Raji (cell line): ENCODE measurements around the gene ELAVL1.

Source experiments
- POLR2A ChIP-seq: IDR thresholded peaks from 2 replicates; pipeline ENCODE4 v1.6.1; 2011; ENCODE audit warnings: low read depth, low read length, control low read depth; ENCODE audit not compliant: insufficient read depth

ELAVL1 gene

GRCh38 chr19:7980635-7981121 lies 24.8 kb downstream of the ELAVL1 start:
- TF ChIP-seq POLR2A, result no peak

DNA sequence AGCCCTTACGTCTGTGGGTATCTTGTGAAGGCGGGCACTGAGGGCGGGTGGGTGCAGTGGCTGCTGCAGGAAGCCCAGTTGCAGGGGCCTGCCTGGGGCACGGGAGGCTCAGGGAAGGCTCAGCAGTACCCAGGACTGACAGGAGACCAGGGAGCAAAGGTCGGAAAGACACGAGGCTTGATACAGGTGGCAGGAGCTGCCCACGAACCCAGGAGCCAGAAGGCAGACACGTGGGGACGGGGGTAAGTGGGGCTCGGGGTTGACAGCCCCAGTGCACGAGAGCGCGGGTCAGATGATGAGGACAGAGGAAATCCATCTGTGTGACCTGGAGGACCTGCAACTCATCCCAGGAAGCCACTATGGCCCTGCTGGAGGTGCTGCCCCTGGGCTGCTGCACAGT lies 25.3 kb downstream of the ELAVL1 start:
- no peak for TF ChIP-seq POLR2A

DNA sequence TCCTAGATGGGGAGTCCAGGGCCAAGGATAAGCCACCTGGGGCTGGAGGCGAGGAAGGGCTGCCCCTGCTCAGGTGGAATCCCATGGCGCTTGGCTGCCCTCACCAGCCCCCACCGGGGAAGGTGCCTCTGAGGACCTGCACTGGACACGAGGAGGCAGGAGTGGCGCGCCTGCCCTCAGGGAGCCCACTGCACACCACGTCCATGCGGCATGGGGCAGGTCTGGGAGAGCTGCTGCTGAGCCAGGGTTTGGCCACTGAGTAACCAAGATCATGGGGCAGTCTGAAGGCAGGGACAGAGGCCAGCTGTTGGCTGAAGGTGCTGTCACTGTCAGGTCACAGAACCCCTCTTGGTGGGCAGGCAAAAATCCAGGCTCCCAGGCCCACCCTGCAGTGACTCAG lies 25.9 kb downstream of the ELAVL1 start:
- TF ChIP-seq POLR2A, result no peak

DNA sequence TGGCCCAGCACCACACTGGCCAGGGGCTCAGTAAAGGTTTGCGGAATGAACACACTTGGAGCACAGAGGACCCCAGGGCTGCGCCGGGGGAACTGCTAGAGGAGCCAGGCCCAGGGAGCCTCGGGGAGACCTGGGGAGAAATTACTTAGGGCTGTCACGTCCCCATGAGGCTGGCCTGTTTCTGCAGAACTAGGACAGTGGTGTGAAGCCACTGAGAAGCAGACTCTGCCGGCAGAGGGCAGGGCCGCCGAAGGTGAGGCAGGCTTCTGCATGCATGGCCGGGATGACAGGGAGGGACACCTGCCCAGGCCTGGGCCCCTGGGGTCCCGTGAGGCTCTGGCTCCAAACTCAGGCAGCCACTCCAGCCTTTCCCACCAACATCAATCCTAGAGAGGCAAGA lies 26.4 kb downstream of the ELAVL1 start:
- TF ChIP-seq POLR2A, result no peak

DNA sequence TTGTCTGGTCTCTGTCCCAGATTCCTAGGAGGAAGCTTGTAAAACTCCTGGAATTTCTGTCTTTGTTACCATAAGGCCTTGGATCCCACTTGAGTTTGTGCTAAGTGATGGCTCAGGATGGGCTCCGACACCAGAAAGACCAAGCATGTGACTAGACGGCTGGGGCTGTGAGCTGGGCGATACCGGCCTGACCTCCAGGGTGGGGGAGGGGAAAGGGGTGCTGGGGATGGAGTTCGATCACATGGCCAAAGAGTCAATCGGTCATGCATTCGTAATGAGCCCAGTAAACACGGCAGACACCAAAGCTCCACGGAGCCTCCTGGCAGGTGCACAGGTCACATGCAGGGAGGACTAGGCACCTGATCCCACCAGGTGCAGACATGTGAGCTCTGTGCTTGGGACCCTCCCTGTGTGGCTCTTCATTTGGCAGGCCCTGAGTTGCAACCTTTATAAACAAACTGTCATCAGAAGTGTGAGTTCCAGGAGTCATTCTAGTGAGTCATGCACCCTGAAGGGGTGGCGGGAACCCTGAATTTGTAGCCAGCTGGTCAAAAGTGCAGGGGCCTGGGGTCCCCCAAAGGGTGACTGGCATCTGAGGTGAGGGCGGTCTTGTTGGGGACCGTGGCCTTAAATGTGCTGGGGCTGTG lies 27.1 kb downstream of the ELAVL1 start:
- no peak for TF ChIP-seq POLR2A

- no peak for TF ChIP-seq POLR2A
Measured at GRCh38 chr19:7977723-7978040, 27.8 kb downstream of the ELAVL1 start.

GRCh38 chr19:7977021-7977722 lies 28.3 kb downstream of the ELAVL1 start:
- TF ChIP-seq POLR2A, result no peak

- TF ChIP-seq POLR2A, result no peak
Measured at GRCh38 chr19:7976461-7976860, 29.0 kb downstream of the ELAVL1 start.

GRCh38 chr19:7975037-7975436 lies 30.4 kb downstream of the ELAVL1 start:
- no peak for TF ChIP-seq POLR2A

DNA sequence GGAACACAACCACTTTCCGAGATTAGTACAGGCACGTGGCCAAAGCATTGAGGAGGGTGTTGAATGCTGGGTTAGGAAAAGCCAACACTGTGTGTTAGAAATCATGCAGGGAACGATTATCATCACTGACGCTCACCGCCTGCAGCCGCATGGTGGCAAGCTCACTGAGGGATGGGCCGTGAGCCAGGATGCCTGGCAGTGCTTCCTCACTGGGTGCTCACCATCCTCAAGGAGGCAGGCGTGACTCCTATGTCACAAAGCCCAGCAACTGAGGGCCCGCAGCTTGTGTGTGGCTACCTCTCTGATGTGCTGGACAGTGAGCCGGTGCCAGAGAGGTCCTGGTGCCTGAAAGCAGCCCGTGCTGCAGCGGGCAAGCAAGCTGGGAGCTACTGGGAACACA lies 31.6 kb downstream of the ELAVL1 start:
- no peak for TF ChIP-seq POLR2A

GRCh38 chr19:7971553-7972520 lies 33.6 kb downstream of the ELAVL1 start:
- no peak for TF ChIP-seq POLR2A

GRCh38 chr19:7970716-7971448 lies 34.6 kb downstream of the ELAVL1 start:
- no peak for TF ChIP-seq POLR2A

- no peak for TF ChIP-seq POLR2A
Measured at GRCh38 chr19:7969555-7969939, 35.9 kb downstream of the ELAVL1 start.

- TF ChIP-seq POLR2A, result no peak
Measured at GRCh38 chr19:7968796-7969554, 36.5 kb downstream of the ELAVL1 start.

GRCh38 chr19:7968008-7968795 lies 37.2 kb downstream of the ELAVL1 start:
- no peak for TF ChIP-seq POLR2A
